ENCODE measurements around the gene EXOSC2.

The EXOSC2 gene

DNA sequence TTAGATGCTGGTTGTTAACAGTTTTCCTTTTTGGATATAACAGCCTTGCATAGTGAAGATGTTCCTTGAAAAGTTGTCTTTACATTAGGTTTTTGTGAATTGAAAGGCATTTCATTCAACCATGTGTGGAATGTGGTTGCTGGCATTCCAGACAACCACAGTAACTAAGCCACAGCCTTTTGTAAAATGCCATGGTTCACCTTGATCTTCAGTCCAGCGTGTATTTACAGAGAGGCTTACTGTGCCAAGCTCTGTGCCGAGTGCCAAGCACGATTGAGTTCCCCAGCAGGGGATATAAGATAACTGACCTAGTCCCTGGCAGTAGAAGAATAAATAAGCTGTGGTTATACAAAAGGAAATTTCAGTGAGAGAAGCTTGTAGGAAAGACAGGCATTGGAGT is 4.9 kb downstream of the EXOSC2 start:
- no peak for DNase-seq (ENCODE audit: low read depth)

DNA sequence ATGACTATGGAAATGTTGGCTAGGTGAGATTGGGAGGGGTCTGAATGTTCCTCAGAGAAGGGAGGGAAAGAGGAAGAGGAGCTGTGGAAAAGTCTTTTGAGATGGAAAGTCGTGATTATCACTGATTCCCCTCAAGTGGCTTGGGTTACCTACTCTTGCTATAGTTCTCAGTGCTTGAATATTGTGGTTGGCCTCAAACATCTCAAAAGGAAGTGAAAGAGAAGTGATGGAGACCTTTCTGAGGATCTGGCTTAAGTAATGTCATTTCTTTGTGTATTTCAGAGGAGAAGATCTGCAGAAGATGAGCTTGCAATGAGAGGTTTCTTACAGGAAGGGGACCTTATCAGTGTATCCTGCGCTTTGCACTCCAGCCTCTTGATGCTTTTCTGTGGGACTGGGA is 5.5 kb downstream of the EXOSC2 start:
- no peak for DNase-seq (ENCODE audit: low read depth)

DNA sequence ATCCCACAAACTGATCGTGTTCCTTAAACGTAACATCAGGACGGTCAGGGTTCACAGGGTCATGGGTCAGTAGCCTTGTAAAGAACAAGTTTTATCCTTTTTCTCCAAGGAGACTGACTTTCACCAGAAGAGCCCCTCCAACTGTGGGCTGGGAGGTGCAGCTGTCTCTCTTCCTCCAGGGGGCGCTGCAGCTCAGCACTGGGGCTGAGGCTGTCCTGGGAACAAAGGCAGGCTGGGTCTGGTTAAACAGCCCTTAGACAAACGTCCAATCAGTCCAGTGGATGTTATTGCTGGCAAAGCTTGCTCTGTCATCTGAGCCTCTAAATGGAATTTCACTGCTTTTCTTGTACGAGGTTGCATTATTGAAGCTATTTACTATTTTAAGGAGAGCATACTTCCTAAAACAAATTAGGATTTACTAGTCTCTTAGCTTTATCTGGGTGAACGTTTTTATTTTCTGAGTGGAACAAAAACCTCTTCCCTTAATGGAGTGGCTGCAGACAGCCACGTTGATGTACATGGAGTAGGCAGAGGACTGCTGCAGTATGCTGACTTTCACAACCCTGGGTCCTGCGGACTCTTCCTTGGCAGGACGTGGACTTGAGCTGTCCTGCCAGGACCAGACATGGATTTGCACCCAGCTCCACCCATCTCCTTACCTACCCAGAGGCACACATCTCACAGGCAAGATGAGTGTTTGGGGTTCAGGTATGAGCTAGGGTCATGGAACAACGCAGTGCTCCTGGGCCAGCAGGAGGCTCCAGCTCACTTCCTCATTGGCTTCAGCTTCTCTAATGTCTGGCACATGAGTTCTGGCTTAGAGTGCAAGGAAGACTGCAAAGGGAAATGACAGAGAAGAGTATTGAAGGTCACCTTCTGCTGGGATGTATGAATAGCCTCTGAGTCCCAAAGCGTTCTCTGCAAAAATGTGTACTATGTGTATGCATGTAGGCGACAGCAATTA is 7.8 kb downstream of the EXOSC2 start:
- DNase-seq (ENCODE audit: low read depth), result no peak

DNA sequence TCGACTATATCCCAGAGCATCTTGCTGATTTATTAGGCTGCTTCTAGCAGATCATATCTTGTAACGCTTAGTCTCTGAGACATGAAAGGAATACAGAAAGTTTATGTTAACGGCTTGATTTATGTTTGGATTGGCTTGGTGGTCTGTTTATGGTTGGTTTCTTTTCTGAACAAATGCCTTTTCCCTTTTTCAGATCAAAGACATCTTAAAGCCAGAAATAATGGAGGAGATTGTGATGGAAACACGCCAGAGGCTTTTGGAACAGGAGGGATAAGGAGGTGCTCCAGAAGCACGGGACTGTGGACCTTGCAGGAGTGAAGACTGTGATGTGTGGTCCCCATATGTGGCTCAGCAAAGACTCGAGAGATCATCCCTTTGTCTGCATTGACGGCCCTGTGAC is 9.9 kb downstream of the EXOSC2 start:
- no peak for DNase-seq (ENCODE audit: low read depth)

DNA sequence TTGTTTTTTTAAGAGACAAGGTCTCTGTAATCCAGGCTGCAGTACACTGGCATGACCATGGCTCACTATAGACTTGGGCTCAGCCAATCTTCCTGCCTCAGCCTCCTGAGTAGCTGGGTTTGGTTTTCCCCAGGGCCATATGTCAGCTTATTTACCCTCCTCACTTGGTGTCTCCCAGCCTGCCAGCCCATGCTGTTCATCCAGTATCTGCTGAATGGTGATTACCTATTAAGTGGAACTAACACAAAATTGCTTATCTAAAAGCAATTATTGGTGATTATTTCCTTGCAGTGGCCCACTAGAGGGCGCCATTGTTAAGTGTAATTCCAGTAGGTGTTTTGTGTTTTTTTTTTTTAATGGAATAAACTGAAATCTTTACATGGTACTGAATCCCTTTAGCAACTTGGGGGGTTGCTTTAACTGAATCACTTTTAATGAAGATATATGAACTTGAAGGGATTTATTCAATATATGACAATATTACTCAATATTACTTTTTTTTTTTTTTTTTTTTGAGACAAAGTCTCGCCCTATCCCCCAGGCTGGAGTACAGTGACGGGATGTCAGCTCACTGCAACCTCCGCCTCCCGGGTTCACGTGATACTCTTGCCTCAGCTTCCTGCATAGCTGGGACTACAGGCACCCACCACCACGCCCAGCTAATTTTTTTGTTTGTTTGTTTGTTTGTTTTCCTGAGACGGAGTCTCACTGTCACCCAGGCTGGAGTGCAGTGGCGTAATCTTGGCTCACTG is 13.8 kb downstream of the EXOSC2 start:
- DNase-seq (ENCODE audit: low read depth), result peak; percentile 26

DNA sequence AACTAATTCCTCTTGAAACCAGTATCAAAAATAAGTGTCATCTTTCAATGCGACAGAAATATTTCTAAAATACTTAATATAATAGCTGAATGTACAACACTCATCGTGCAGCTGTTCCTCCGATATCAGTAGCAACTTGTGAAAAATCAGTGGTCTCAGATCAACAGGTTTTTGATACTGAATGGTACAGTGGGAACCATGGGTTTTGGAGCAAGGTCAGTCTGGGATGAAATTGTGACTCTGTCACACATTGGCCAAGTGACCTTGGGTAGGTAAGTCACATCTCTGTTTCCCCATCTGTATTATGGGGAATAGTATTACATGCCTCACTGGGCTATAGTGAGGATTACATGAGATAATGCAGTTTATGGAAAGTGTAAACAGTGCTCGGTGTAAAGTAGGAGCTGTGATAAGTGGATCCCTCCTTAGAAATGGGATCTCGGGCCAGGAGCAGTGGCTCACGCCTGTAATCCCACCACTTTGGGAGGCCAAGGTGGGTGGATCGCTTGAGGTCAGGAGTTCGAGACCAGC is 17.3 kb downstream of the EXOSC2 start:
- DNase-seq (ENCODE audit: low read depth), result no peak

DNA sequence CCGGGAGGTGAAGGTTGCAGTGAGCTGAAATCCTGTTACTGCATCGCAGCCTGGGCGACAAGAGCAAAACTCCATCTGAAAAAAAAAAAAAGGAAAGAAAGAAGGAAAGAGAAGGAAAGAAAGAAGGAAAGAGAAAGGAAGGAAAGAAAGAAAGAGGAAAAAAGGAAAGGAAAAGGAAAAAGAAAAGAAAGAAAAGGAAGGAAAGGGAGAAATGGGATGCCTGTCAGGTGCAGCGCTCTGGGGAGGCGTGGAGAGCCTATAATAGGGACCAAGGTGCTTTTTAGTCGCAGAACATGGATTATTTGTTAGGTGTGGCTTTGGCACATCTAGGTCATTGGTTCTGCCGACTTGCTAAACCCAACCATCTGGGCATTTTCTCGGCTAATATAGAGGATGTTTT is 17.9 kb downstream of the EXOSC2 start:
- no peak for DNase-seq (ENCODE audit: low read depth)

DNA sequence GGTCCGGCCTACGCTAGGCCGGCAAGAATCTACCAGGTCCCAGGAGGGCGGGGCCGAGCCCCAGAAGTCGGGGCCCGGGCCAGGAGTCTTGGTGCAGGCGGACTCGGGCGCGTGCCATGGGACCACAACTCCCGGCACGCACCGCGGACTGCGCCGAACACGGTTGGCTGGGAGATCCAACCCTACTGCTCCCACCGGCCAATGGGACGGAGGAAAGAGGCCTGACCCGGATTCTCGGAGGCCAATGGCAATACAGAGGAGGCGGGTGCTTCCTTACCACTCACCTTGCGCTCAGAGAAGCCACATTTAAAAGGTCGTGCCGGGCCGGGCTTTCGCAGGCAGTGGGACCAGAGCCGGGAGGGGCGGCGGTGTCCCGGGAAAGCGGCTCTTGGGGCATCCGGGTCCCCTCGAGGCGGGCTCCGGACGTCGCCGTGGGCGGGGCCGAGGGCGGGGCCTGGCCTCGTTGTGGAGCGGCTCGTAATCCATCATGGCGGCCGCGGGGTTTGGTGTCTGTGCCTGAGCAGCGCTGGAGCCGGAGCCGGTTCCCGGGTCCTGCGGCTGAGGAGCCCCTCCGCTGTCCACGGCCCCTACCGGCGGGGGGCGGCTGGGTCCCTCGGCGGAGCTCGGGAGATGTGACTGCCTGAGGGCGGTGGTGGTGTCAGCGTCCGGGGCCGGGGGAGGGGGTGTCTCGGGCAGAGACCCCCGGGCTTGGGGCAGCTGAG is 19.1 kb downstream of the EXOSC2 start:
- peak; percentile 90 for DNase-seq (ENCODE audit: low read depth)

DNA sequence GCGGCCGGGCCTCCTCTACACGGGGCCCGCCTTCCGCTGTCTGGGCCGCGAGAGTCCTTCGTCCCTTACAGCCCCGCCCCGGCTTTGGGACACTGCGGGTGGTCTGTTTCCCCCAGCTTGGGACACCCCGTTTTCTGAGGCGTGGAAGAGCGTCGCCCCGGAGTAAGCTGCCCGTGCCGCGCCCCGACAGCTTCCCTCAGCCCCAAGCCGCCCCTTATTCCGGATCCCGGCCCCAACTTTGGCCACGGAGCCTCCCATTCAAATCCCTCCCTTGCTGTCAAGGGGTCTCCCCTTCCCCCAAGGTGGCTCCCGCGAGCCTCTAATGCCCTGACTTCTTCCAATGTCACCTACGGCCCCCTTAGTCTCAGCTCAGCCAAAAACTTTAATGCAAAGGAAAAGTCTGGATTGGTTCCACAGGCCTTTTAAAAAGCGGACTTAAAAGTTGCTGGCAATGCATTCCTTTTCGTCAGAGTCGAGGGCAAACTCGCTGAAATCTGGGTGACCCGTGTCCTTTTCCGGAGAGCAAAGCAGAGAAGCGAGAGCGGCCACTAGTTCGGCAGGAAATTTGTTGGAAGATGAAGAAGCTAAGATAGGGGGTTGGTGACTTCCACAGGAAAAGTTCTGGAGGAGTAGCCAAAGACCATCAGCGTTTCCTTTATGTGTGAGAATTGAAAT is 19.8 kb downstream of the EXOSC2 start:
- DNase-seq (ENCODE audit: low read depth), result no peak

DNA sequence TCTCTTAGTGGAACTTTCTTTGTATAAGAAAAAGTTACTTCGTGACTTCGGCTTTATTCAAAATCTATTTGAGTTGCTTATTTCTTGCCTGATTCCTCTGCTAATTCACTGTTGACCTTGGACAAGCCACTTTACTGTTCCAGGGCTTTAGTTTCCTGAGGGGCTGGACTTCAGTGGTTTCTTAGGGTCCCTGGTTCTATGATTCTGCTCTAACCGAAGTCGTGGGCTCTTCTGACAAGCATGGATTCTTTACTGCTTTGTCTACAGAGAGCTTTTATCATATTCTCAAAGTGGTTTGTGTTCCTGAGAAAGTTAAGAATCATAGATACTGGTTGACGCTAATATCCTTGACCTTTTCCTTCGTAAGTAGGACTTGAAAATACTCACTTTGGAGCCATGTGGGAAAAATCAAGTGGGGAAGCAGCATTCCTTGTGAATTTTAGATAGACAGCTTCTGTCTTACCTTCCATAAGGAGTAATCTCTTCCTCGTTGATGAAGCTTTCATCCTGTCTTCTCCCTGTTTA is 21.1 kb downstream of the EXOSC2 start:
- DNase-seq (ENCODE audit: low read depth), result no peak

DNA sequence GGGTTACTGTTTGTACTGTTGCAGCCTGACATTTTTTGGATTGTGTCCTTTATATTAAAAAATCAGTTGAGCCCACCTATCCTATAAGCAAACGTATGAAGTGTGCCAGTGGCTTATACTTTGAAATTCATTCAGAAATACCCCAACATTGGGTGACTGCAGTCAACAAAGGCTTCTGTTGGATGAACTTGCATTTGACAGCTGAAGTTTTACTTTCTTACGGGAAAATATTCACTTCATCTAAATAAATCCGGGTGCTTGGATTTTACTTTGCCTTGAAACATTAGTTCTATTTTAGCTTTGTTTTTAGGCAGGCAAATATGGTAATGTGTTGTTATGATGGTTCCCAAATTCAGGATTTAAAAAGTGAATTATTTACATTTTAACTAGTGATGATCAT is 21.7 kb downstream of the EXOSC2 start:
- no peak for DNase-seq (ENCODE audit: low read depth)

DNA sequence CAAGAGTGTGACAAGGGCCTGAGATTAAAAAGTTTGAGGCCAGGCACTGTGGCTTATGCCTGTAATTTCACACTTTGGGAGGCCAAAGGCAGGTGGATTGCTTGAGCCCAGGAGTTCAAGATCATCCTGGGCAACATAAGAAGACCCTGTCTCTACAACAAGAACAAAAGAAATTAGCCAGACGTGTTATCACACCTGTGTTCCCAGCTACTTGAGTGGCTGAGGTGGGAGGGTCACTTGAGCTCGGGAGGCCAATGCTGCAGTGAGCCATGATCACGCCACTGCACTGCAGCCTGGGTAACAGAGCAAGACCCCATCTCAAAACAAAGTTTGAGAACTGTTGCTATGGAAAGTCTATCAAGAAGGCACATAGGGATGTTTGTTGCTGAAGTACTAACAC is 25.0 kb downstream of the EXOSC2 start:
- DNase-seq (ENCODE audit: low read depth), result no peak

DNA sequence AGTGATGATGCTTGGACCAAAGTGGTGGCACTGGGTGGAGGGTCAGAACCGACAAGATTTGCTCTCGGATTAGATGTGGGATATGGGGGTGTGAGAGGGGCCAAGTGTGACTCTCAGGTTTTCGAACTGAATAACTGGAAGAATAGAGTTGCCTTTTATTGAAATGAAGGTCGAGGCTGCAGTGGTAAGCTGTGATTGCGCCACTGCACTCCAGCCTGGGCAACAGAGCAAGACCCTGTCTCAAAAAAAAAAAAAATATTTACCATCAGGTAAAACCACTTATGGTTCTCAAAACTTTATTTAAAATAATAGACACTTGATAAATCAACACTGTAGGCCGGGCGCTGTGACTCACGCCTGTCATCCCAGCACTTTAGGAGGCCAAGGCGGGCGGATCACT is 27.2 kb downstream of the EXOSC2 start:
- DNase-seq (ENCODE audit: low read depth), result no peak

DNA sequence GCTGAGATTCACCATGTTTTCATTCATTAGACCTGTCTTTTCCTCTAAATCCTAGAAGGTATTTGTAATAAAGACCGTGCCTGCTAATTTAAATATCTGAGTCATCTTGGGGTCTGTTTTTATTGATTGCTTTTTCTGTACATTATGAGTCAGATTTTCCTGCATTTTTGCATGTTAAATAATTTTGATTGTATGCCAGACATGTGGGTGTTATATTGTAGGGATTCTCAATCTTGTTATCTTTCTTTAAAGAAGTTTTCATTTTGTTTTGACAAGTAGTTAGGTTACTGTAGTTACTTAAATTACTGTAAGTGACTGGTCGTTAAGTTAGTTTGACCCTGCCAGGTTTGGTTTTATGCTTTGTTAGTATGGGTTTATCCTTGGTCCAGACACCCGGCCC is 35.1 kb downstream of the EXOSC2 start:
- no peak for DNase-seq (ENCODE audit: low read depth)

DNA sequence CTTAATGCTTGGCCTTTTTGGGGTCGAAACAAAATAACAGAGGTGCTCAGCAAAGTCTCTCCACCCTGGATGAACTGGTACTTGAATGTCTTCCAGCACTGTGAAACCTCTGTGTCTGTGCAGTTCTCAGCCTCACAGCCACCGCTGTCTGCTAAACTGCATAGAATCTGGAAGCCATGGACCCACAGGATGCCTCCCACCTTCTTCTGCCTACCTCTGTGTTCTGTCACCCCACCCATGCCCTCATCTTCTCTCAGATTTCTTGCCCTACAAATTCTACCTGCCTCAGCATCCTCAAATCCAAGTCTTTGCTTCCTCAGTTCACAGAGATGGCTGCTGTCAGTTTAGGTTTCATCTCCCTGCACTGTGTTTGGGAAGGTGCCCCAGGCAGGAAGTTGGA is 35.6 kb downstream of the EXOSC2 start:
- no peak for DNase-seq (ENCODE audit: low read depth)

DNA sequence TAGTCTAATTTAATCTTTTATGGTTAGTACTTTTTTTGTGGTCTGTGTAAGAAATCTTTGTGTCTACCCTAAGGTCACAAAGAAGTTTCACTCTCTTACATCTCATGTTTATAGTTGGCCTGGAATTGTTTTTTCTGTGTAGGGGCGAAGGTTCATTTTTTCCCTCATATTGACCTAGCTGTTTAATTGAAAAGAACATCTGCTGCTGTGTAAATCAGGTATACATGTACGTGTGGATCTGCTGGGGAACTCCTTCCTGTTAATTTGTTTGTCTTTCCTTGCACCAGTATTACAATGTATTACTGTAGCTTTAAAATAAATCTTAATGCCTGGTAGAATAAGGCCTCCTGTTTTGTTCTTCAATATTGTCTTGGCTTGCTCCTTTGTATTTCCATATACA is 37.8 kb downstream of the EXOSC2 start:
- no peak for DNase-seq (ENCODE audit: low read depth)

DNA sequence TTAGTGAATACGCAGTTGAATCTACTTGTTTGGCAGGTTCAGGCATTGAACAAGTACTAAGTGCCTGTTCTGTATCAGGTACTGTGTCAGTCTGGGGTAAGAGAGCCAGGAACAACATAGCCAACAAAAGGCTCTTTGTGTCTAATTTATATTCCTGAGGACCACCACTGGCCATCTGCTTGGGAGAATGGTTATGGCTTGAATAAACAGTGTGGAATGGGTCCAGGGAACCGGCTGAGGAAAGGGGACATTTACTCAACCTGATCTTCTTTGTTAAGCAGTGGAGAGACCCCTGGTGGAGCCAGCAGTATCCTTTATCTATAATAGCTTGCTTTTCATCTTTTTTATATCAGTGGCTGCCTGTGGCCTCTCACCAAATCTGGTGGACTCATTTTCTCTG is 38.6 kb downstream of the EXOSC2 start:
- DNase-seq (ENCODE audit: low read depth), result no peak

DNA sequence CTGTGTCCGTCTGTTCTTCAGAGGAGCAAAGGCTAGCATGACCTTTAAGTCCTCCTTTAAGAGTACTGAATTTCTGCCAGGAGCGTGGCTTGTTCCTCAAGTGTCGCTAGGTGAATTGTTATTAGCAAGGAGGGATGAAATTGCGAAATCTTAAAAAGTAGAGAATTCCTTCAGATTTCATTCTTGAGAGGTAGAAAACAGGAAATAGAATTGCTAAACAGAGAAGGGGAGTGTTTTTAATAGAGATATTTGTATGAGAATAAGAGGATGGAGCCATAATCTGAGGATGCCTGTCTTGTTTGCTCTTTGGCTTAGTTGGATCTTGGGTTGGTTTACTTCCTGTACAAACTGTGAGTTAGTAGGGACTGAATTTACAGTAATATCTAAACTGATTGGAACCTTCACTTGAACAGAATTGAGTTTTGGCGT is 39.2 kb downstream of the EXOSC2 start:
- no peak for DNase-seq (ENCODE audit: low read depth)

DNA sequence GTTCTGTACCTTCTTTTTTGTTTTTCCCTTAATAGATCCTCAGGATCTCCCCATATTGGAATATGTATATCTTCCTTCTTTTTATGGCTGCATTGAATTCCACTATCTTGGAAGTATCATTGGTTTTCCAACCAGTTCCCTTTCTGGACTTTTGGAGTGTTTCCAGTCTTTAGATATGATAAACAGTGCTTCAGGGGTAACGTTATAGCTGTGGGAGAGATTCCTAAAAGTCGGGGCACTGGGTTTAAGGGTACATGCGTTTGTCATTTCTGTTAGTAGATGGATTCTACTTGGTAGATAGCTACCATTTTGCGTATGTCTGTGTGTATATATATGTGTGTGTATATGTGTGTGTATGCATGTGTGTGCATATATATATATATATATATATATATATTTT is 42.0 kb downstream of the EXOSC2 start:
- no peak for DNase-seq (ENCODE audit: low read depth)

DNA sequence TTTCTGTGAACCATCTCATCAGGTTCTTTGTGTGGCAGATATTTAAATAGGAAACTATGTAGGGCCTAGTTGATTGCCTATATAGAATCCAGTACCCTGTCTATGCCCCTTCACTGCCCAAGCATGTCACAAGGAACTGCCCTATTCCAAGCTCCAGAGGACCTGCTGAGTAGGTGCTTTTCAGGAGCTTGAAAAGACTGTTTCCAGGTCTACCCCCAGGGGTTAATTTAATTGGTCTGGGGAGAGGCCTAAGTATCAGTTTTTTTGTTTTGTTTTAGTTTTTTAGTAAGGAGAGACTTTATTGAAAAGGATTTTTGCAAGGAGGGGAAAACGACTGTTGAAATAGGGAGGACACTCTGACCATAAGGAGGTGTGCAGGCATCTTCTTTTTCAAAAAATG is 43.3 kb downstream of the EXOSC2 start:
- no peak for DNase-seq (ENCODE audit: low read depth)

DNA sequence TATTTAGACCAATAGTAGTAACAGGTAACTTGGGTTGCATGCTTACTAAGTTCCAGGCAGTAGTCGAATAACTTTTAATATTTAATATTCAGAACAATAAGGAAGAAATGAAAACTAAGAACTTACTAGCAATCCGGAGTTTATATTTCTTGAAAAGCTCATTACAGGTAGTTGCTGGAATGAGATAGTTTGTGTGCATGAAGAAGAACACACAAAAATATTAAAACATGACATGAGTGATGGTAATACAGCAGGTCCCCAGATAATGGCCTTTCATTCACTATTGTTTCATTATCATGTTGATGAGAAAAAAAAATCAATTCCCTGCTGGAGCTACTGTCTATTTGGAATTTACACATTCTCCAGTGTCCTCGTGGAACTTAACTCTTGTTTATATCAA is 44.7 kb downstream of the EXOSC2 start:
- no peak for DNase-seq (ENCODE audit: low read depth)

DNA sequence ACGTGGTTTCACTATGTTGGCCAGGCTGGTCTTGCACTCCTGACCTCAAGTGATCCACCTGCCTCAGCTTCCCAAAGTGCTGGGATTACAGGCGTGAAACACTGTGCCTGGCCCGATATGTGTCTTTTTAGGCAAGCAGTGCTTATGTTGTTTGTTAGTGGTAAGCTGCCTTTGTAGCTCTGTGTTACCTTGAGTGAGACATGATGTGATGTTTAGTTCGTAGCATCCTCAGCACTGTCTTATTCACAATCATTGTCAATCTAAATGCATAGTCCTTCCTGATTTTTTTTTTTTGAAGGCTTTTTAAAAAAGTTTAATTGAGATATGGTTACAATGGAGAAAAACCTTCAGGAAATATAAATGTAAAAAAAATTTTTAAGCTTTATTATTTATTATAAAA is 45.5 kb downstream of the EXOSC2 start:
- no peak for DNase-seq (ENCODE audit: low read depth)

Measured in stimulated activated CD8-positive, alpha-beta memory T cell treated with anti-CD3 and anti-CD28 coated beads, Interleukin-12 subunit alpha, Interleukin-12 subunit beta, amount 100 ng/mL, for 4 hours (primary cell).